Activated CD8-positive, alpha-beta T cell treated with anti-CD3 and anti-CD28 coated beads, Interleukin-2, amount 10 ng/mL, durations not matched to agents 7 days and 5 days (primary cell): ENCODE results near the gene CACNA1I. TPM values are rescaled to one million over a fixed set of nuclear protein-coding genes. Genes with fewer than 3 reads are reported as not detected.

Experiments used
- ATAC-seq: fragments of 150-1000 bp; cut with Tn5 transposase; one replicate; pipeline ENCODE4 v1.10.0; 2021; ENCODE audit warnings: moderate library complexity
- CTCF ChIA-PET: fragments of 350-600 bp; sonication (Branson Sonifier 250); formaldehyde crosslinking; loops from one replicate; lab custom pipeline; 2021; ENCODE audit warnings: antibody characterized with exemption; lab: Charles Lee
- POLR2A ChIA-PET: fragments of 350-600 bp; sonication (Branson Sonifier 250); formaldehyde crosslinking; loops from one replicate; lab custom pipeline; 2021; ENCODE audit warnings: antibody characterized with exemption; lab: Charles Lee
- DNase-seq: peaks from one replicate; pipeline ENCODE4 v3.0.0-alpha.2; 2020
- H3K27ac Mint-ChIP-seq: one replicate; pipeline ENCODE4 v1.8.0; 2021; ENCODE audit warnings: mild to moderate bottlenecking, mixed read lengths
- H3K27me3 Mint-ChIP-seq: one replicate; pipeline ENCODE4 v1.8.0; 2021; ENCODE audit warnings: low read depth, mixed read lengths
- H3K36me3 Mint-ChIP-seq: one replicate; pipeline ENCODE4 v1.8.0; 2021; ENCODE audit warnings: low read depth, mixed read lengths
- H3K4me1 Mint-ChIP-seq: one replicate; pipeline ENCODE4 v1.8.0; 2021; ENCODE audit warnings: low read depth, mixed read lengths
- H3K4me3 Mint-ChIP-seq: one replicate; pipeline ENCODE4 v1.8.0; 2021; ENCODE audit warnings: mild to moderate bottlenecking, mixed read lengths
- H3K9me3 Mint-ChIP-seq: one replicate; pipeline ENCODE4 v1.8.0; 2022; ENCODE audit warnings: mixed read lengths; ENCODE audit not compliant: insufficient read depth
- total RNA-seq, 2 experiments: library from RNA; stranded (reverse); gene quantifications; one replicate each; pipeline ENCODE4 v1.2.3, GENCODE V29; 2021

The CACNA1I gene
- total RNA-seq, 2 experiments from 2014 or later, result 0.60 to 0.74 TPM

GRCh38 chr22:39535831-39536449 is 34.6 kb upstream of the CACNA1I start:
- peaks cover 26% of the 10 kb centered on the region for H3K4me1 Mint-ChIP-seq
- H3K4me3 Mint-ChIP-seq, result no peak overlapping the region
- H3K27ac Mint-ChIP-seq, result no peak overlapping the region
- no peaks in the 10 kb centered on the region for H3K27me3 Mint-ChIP-seq
- ChIA-PET POLR2A (interaction anchor here (1.6 to 1.8 kb wide), 2 partner anchors 13 to 508 kb away, joined by 5 to 6 read pairs; no protein-coding TSS in a partner anchor), CTCF (interaction anchor here (0.7 to 7.4 kb wide), 7 partner anchors 66 to 508 kb away, joined by 3 to 113 read pairs (median 3); no protein-coding TSS in a partner anchor)
- ATAC-seq, result no peak
- peaks cover 12% of the 10 kb centered on the region for H3K36me3 Mint-ChIP-seq
- no peaks in the 10 kb centered on the region for H3K9me3 Mint-ChIP-seq
- no peak for DNase-seq

GRCh38 chr22:39536711-39537110 is 33.8 kb upstream of the CACNA1I start:
- ChIA-PET POLR2A (interaction anchor here (0.7 to 1.6 kb wide), 2 partner anchors 73 to 507 kb away, joined by 3 to 5 read pairs; no protein-coding TSS in a partner anchor), CTCF (interaction anchor here (1.0 to 7.4 kb wide), 5 partner anchors 360 to 497 kb away, joined by 3 to 113 read pairs (median 3); no protein-coding TSS in a partner anchor)
- peaks cover 7% of the 10 kb centered on the region for H3K36me3 Mint-ChIP-seq
- H3K4me1 Mint-ChIP-seq, result peaks cover 18% of the 10 kb centered on the region
- no peak for ATAC-seq
- no peak for DNase-seq
- H3K27ac Mint-ChIP-seq, result no peak overlapping the region
- H3K27me3 Mint-ChIP-seq, result no peaks in the 10 kb centered on the region
- no peaks in the 10 kb centered on the region for H3K9me3 Mint-ChIP-seq
- no peak overlapping the region for H3K4me3 Mint-ChIP-seq

- no peaks in the 10 kb centered on the region for H3K9me3 Mint-ChIP-seq
- POLR2A ChIA-PET, result interaction anchor here (1.0 kb wide), 1 partner anchor 13 kb away, joined by 3 read pairs; no protein-coding TSS in a partner anchor
- DNase-seq (no peak), ATAC-seq (no peak)
- H3K36me3 Mint-ChIP-seq, result no peaks in the 10 kb centered on the region
- H3K4me3 Mint-ChIP-seq, result no peak overlapping the region
- peaks cover 12% of the 10 kb centered on the region for H3K4me1 Mint-ChIP-seq
- CTCF ChIA-PET, result interaction anchor here (1.5 to 7.4 kb wide), 2 partner anchors 405 to 487 kb away, joined by 4 to 113 read pairs; no protein-coding TSS in a partner anchor
- peaks cover under 1% of the 10 kb centered on the region for H3K27me3 Mint-ChIP-seq
- no peak overlapping the region for H3K27ac Mint-ChIP-seq
Observed at GRCh38 chr22:39537975-39538374, 32.6 kb upstream of the CACNA1I start.

- peaks cover 20% of the 10 kb centered on the region for H3K4me1 Mint-ChIP-seq
- ChIA-PET CTCF (interaction anchor here (0.7 to 1.6 kb wide), 2 partner anchors 482 to 497 kb away, joined by 4 to 11 read pairs; no protein-coding TSS in a partner anchor), POLR2A (interaction anchor here (0.6 to 1.0 kb wide), 2 partner anchors 11 to 482 kb away, joined by 3 read pairs; partner anchors contain the start of gene RPS19BP1)
- no peaks in the 10 kb centered on the region for H3K9me3 Mint-ChIP-seq
- H3K36me3 Mint-ChIP-seq, result no peaks in the 10 kb centered on the region
- H3K4me3 Mint-ChIP-seq, result no peak overlapping the region
- no peak overlapping the region for H3K27ac Mint-ChIP-seq
- H3K27me3 Mint-ChIP-seq, result peaks cover 23% of the 10 kb centered on the region
- ATAC-seq, result peak; percentile 49
- DNase-seq, result no peak
Observed at GRCh38 chr22:39543095-39543494, 27.5 kb upstream of the CACNA1I start.

GRCh38 chr22:39545386-39546365 is 24.9 kb upstream of the CACNA1I start:
- peak; percentile 78 for DNase-seq
- ChIA-PET POLR2A (interaction anchor here (1.7 kb wide), 1 partner anchor 499 kb away, joined by 4 read pairs; no protein-coding TSS in a partner anchor), CTCF (interaction anchor here (0.7 to 2.1 kb wide), 3 partner anchors 11 to 491 kb away, joined by 3 to 12 read pairs (median 11); no protein-coding TSS in a partner anchor)
- Mint-ChIP-seq H3K4me1 (peaks cover 20% of the 10 kb centered on the region), H3K4me3 (no peak overlapping the region), H3K27me3 (peaks cover 30% of the 10 kb centered on the region), H3K36me3 (no peaks in the 10 kb centered on the region), H3K27ac (no peak overlapping the region), H3K9me3 (no peaks in the 10 kb centered on the region)
- peak; percentile 80 for ATAC-seq

- H3K27me3 Mint-ChIP-seq, result peaks cover 37% of the 10 kb centered on the region
- H3K4me1 Mint-ChIP-seq, result peaks cover 20% of the 10 kb centered on the region
- POLR2A ChIA-PET, result interaction anchor here (1.7 kb wide), 1 partner anchor 497 kb away, joined by 4 read pairs; no protein-coding TSS in a partner anchor
- H3K27ac Mint-ChIP-seq, result no peak overlapping the region
- H3K4me3 Mint-ChIP-seq, result no peak overlapping the region
- H3K9me3 Mint-ChIP-seq, result no peaks in the 10 kb centered on the region
- ATAC-seq (no peak), DNase-seq (no peak)
- no peaks in the 10 kb centered on the region for H3K36me3 Mint-ChIP-seq
- CTCF ChIA-PET, result no interaction called here
Observed at GRCh38 chr22:39546889-39547586, 23.5 kb upstream of the CACNA1I start.

- Mint-ChIP-seq H3K36me3 (no peaks in the 10 kb centered on the region), H3K4me3 (no peak overlapping the region), H3K27me3 (peaks cover 37% of the 10 kb centered on the region), H3K27ac (no peak overlapping the region), H3K9me3 (no peaks in the 10 kb centered on the region), H3K4me1 (peaks cover 20% of the 10 kb centered on the region)
- DNase-seq, result no peak
- ChIA-PET CTCF (no interaction called here), POLR2A (no interaction called here)
- ATAC-seq, result no peak
Observed at GRCh38 chr22:39547587-39547947, 23.0 kb upstream of the CACNA1I start.

GRCh38 chr22:39553429-39553828 is 17.1 kb upstream of the CACNA1I start:
- peaks cover 3% of the 10 kb centered on the region for H3K4me1 Mint-ChIP-seq
- H3K9me3 Mint-ChIP-seq, result no peaks in the 10 kb centered on the region
- H3K36me3 Mint-ChIP-seq, result no peaks in the 10 kb centered on the region
- no peak overlapping the region for H3K4me3 Mint-ChIP-seq
- peaks cover 45% of the 10 kb centered on the region for H3K27me3 Mint-ChIP-seq
- DNase-seq, result no peak
- H3K27ac Mint-ChIP-seq, result no peak overlapping the region
- ChIA-PET CTCF (no interaction called here), POLR2A (no interaction called here)
- no peak for ATAC-seq

GRCh38 chr22:39554151-39554550 is 16.4 kb upstream of the CACNA1I start:
- H3K4me3 Mint-ChIP-seq, result no peak overlapping the region
- ChIA-PET POLR2A (no interaction called here), CTCF (no interaction called here)
- H3K9me3 Mint-ChIP-seq, result no peaks in the 10 kb centered on the region
- DNase-seq, result no peak
- no peaks in the 10 kb centered on the region for H3K36me3 Mint-ChIP-seq
- no peak for ATAC-seq
- peaks cover 50% of the 10 kb centered on the region for H3K27me3 Mint-ChIP-seq
- no peak overlapping the region for H3K27ac Mint-ChIP-seq
- H3K4me1 Mint-ChIP-seq, result peaks cover 3% of the 10 kb centered on the region

- POLR2A ChIA-PET, result no interaction called here
Observed at GRCh38 chr22:39556970-39557841, 13.3 kb upstream of the CACNA1I start.

More at GRCh38 chr22:39556970-39557841, 13.3 kb upstream of the CACNA1I start:
- peaks cover 3% of the 10 kb centered on the region for H3K4me1 Mint-ChIP-seq
- H3K27me3 Mint-ChIP-seq, result peaks cover 53% of the 10 kb centered on the region
- CTCF ChIA-PET, result interaction anchor here (1.0 to 2.7 kb wide), 5 partner anchors 22 to 483 kb away, joined by 3 to 14 read pairs (median 6); no protein-coding TSS in a partner anchor
- peak; percentile 59 for ATAC-seq
- no peaks in the 10 kb centered on the region for H3K36me3 Mint-ChIP-seq
- DNase-seq, result peak; percentile 51
- no peaks in the 10 kb centered on the region for H3K9me3 Mint-ChIP-seq
- no peak overlapping the region for H3K4me3 Mint-ChIP-seq
- H3K27ac Mint-ChIP-seq, result no peak overlapping the region
